ENCODE data around the gene ITGA5.

The ITGA5 gene

DNA sequence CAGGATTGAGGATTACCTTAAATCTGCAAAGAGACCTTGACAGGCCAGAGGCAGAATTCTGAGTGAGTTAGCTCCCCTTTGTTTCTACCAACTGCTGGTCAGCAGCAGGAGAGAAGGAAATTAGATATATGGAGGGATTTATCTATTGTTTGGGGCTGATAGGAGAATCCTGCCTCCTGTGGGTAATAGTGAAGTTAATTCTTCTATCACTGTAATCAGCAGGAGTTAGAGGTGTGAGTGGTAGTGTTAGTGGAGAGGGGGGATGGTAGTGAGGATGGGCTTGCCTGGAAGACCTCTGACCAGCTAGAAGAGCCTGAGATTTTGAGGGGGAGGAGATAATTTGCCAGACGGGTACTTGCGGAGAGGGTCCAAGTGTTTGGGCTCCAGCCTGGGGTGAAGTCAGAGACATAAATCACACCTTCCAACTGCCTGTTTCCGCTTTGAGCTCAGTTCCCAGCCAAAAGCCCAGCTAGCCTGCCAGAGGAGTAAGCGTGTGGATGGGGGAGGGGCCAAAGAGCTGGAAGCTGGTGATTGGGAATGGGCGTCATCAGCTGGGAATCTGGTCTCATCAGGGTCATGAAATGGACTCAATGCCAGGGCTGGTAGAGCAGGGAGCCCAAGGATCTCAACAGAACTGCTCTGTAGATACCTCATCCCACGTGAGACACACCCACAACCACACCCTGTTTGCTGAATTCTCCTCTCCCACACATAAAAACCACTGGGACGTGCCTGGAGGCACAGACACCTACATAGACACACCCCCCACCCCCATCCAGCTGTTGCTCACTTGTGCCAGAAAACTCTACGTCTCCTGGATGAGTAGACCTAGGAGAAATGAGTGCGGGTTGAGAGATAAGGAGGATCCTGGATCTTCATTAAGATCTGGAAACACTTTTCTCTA lies 13.1 kb upstream of the ITGA5 start:
- H3K4me3 ChIP-seq (ENCODE audit: low read depth, low read length), result no peak overlapping the region

DNA sequence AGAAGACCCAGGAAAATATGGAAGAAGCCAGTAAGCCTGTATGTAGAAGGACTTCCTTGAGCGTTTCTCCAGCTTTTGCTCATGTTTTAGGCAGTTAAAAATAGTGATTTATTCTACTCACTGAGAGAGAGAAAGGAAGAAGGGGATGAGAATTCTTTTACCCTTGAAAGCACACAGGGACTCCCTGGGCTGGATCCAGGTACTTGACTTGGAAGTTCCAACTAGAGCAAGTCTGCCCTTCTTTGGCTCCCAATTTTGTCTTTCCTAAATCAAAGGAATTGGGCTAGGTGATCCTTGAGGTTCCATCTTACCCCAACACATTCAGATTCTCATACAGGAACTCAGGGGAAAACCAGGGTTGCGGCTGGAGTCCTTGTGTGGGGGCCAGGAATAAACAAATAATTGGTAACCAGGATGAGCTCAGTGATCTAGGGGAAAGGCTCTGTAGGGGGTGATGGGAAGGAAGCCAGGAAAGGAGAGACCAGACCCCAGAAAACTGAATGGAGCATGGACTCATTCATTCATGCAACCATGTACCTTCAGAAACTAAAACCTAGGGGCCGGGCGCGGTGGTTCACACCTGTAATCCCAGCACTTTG lies 11.5 kb upstream of the ITGA5 start:
- no peak overlapping the region for H3K4me3 ChIP-seq (ENCODE audit: low read depth, low read length)

DNA sequence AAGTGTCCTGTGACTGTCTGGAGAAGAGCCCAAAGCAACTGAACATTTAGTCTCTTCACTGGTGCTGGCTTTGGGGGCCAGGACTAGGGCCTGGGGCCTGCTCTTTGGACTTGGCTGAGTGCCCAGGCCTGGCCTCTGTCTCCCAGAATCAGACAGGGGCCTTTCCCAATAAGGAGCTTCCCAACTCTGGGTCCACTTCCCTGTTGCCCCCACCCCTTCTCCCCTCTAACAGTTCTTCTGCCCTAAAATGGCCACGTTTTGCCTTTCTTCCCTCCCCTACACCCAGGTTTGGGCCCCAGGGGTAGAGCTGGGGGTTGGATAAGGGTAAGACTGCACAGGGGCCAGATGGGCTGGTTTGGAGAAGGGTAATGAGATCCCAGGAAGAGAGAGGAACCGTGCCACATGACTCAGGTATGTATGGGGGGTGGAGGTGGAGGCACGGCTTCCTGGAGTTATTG lies 10.0 kb upstream of the ITGA5 start:
- no peak overlapping the region for H3K4me3 ChIP-seq (ENCODE audit: low read depth, low read length)

GRCh38 chr12:54428050-54429013 lies 9.3 kb upstream of the ITGA5 start:
- no peak overlapping the region for H3K4me3 ChIP-seq (ENCODE audit: low read depth, low read length)

GRCh38 chr12:54427106-54427505 lies 8.0 kb upstream of the ITGA5 start:
- H3K4me3 ChIP-seq (ENCODE audit: low read depth, low read length), result no peak overlapping the region

- no peak overlapping the region for H3K4me3 ChIP-seq (ENCODE audit: low read depth, low read length)
These were observed 7.6 kb upstream of the ITGA5 start for GRCh38 chr12:54426690-54427089.

- no peak overlapping the region for H3K4me3 ChIP-seq (ENCODE audit: low read depth, low read length)
These were observed 6.6 kb upstream of the ITGA5 start for GRCh38 chr12:54425702-54426101.

- no peak overlapping the region for H3K4me3 ChIP-seq (ENCODE audit: low read depth, low read length)
These were observed 5.2 kb upstream of the ITGA5 start for GRCh38 chr12:54424224-54424623.

DNA sequence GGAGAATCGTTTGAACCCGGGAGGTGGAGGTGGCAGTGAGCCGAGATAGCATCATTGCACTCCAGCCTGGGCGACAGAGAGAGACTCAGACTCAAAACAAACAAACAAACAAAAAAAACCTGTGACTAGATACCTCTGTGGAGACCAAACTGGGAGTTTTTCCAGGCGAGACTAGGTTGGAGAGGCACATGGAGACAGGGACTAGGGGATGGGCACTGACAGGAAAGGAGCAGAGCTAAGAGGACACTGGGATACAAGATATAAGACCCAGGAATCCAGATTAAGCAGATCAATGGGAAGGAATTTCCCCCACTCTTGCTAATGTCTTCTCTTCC lies 4.7 kb upstream of the ITGA5 start:
- no peak overlapping the region for H3K4me3 ChIP-seq (ENCODE audit: low read depth, low read length)

GRCh38 chr12:54421879-54422250 lies 2.8 kb upstream of the ITGA5 start:
- no peak overlapping the region for H3K4me3 ChIP-seq (ENCODE audit: low read depth, low read length)

GRCh38 chr12:54421175-54421878 lies 2.3 kb upstream of the ITGA5 start:
- H3K4me3 ChIP-seq (ENCODE audit: low read depth, low read length), result no peak overlapping the region

GRCh38 chr12:54420766-54421144 lies 1.7 kb upstream of the ITGA5 start:
- no peak overlapping the region for H3K4me3 ChIP-seq (ENCODE audit: low read depth, low read length)

DNA sequence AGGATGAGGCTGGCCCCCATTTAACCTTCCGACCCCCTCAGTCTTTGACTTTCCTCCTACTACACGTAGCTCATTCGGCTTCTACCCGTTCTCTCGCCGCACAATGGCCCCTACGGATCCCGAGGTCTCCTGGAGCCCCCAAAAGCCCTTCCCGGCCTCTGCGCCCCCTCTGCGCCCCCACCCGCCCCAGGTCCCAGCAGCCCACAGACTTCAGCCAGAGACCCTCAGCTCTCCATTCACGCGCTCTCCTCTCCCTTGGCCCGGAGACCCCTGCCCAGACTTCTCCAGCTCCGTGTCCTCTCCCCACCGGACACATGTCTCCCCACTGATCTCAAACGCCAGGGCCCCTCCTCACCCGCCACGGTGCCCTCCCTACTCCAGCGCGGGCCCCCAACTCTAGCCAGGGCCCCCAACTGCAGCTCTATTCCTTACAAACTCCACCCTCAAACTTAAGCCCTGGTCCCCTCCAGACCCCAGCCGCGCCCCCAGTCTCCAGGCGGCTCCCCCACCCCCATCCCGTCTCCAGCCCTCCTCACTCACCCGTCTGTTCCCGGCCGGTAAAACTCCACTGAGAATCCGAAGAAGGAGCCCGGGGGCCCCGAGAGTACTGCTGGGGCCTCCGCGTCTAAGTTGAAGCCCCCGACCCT lies 502 bp downstream of the ITGA5 start:
- H3K4me3 ChIP-seq (ENCODE audit: low read depth, low read length), result peak overlapping the region; percentile 84

DNA sequence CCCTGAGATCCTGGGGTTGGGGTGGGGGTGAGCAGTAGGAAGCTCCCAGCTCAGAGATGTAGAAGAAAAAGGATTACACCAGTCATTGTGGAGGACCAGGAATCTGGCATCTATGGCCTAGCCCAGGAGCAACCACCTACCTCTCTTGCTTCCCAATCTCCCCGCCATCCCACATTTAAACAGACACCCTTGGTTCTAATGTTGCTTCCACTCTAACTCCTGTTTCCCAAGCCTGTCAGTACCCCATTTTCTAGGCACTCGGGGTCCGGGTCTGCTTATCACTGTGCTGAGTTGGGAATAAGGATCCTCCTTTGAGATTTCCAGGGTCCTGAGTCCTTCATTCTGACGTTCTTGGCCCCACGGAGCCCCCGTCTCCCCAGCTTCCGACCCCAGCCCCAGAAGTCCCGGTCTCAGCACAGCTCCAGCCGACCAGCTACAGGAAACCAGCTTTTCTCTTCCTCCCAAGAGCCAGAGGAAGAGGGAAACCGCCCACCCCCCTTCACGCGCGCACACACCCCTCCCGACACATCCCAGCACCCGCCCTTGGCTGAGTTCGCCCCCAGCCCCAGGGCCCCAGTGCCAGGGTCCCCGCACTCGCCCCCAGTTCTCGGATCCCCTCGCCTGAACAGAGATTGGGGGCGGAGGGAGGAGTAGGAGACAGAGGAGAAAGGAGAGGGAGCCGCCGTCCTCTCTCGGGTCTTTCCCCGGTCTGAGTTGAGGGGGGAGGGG lies 1.2 kb downstream of the ITGA5 start:
- H3K4me3 ChIP-seq (ENCODE audit: low read depth, low read length), result peak overlapping the region; percentile 84

DNA sequence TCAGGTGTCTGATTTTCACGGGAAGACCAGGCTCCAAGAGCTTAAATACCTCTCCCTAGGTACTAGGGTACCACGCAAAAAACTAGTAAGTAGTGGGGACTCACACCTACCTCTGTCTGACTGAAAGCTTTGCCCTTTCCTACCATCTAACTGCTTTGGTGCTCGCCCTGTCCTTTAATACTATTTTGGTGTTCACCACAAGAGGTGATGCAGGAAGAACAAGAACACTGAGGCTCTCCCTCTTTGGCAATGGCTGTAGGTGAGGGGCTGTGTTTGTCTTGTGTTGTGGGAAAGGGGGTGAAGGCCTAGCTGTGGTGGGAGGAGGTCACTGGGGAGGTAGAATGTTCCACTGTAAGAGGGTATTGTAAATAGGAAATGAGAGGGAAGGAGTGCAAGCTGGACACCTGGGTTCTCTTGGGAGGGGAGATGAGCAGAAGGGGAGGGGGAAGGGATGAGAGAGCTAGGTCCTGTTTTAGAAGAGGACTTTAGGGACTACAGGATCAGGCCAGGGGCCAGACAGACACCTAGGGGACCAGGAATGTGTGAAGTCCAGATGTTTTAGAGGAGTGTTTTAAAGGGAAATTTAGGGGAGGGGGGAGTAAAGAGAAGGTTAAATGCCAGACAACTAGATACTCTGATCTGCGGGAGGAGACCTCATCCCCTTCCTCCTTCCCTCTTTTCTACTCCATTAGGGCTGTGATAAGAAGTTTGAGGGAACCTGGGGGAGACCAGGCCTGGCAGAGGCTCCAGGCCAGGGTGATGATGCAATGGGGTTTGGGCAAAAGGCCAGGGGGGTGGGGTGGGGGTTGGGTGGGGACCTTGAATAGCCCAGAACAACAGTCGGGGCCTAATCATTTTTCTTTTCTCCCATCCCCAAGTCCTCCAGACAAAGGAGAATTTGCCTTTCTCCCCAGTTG lies 2.1 kb downstream of the ITGA5 start:
- H3K4me3 ChIP-seq (ENCODE audit: low read depth, low read length), result no peak overlapping the region

GRCh38 chr12:54415221-54415929 lies 3.7 kb downstream of the ITGA5 start:
- H3K4me3 ChIP-seq (ENCODE audit: low read depth, low read length), result no peak overlapping the region

- H3K4me3 ChIP-seq (ENCODE audit: low read depth, low read length), result no peak overlapping the region
These were observed 5.5 kb downstream of the ITGA5 start for GRCh38 chr12:54413284-54414190.

All from iPS-11a (cell line).